Measurements from ENCODE around the gene MUC21. TPM values are rescaled to one million over a fixed set of nuclear protein-coding genes. Genes with fewer than 3 reads are reported as not detected.

Gene MUC21
- total RNA-seq, 4 donors from 2014 or later = not detected

- intact Hi-C loops (cut with DNase I) = no loop called here
- peaks cover 0 to 9% of the 10 kb centered on the region in 2 donors for H3K4me1 ChIP-seq
- H3K9me3 ChIP-seq = no peaks in the 10 kb centered on the region
- H3K27ac ChIP-seq = no peak overlapping the region
- WGBS, 2 donors = 81 to 82% methylated on average over 2 of the region's 2 CpGs
- H3K4me3 ChIP-seq (replicated peaks in 1 of 3) = no peak overlapping the region
- TF ChIP-seq POLR2A (IDR thresholded peaks at IDR 0.05) (no peak), CTCF (IDR thresholded peaks at IDR 0.05) (no peak)
- H3K27me3 ChIP-seq = no peaks in the 10 kb centered on the region
- DNase-seq = no peak
- H3K36me3 ChIP-seq = no peaks in the 10 kb centered on the region
Measured at GRCh38 chr6:30957716-30958115, 25.8 kb upstream of the MUC21 start.

GRCh38 chr6:30960907-30961673, 22.4 kb upstream of the MUC21 start:
- H3K36me3 ChIP-seq = no peaks in the 10 kb centered on the region
- H3K27ac ChIP-seq = no peak overlapping the region
- no peaks in the 10 kb centered on the region for H3K9me3 ChIP-seq
- H3K27me3 ChIP-seq = no peaks in the 10 kb centered on the region
- H3K4me1 ChIP-seq = no peaks in the 10 kb centered on the region
- TF ChIP-seq POLR2A (IDR thresholded peaks at IDR 0.05) (no peak), CTCF (IDR thresholded peaks at IDR 0.05) (no peak)
- intact Hi-C loops (cut with DNase I) = no loop called here
- H3K4me3 ChIP-seq (replicated peaks in 1 of 3) = no peak overlapping the region
- WGBS, 2 donors = 62 to 70% methylated on average over 9 of the region's 9 CpGs
- DNase-seq = no peak

GRCh38 chr6:30962716-30963115, 20.8 kb upstream of the MUC21 start:
- DNase-seq = no peak
- intact Hi-C loops (cut with DNase I) = no loop called here
- no peaks in the 10 kb centered on the region for H3K4me1 ChIP-seq
- H3K27ac ChIP-seq = no peak overlapping the region
- H3K4me3 ChIP-seq (replicated peaks in 1 of 3) = no peak overlapping the region
- H3K36me3 ChIP-seq = no peaks in the 10 kb centered on the region
- H3K27me3 ChIP-seq = no peaks in the 10 kb centered on the region
- H3K9me3 ChIP-seq = no peaks in the 10 kb centered on the region
- TF ChIP-seq CTCF (IDR thresholded peaks at IDR 0.05) = no peak
- TF ChIP-seq POLR2A (IDR thresholded peaks at IDR 0.05) = no peak

- H3K36me3 ChIP-seq = no peaks in the 10 kb centered on the region
- H3K9me3 ChIP-seq = no peaks in the 10 kb centered on the region
- no peak overlapping the region for H3K27ac ChIP-seq
- 75 to 87% methylated on average over 6 of the region's 6 CpGs for WGBS, 2 donors
- no peak for DNase-seq
- TF ChIP-seq POLR2A (IDR thresholded peaks at IDR 0.05) = no peak
- TF ChIP-seq CTCF (IDR thresholded peaks at IDR 0.05) = no peak
- H3K27me3 ChIP-seq = no peaks in the 10 kb centered on the region
- H3K4me3 ChIP-seq (replicated peaks in 1 of 3) = no peak overlapping the region
- H3K4me1 ChIP-seq = no peaks in the 10 kb centered on the region
- intact Hi-C loops (cut with DNase I) = no loop called here
Measured at GRCh38 chr6:30963641-30964040, 19.9 kb upstream of the MUC21 start.

- no peak for TF ChIP-seq POLR2A (IDR thresholded peaks at IDR 0.05)
- no peak for TF ChIP-seq CTCF (IDR thresholded peaks at IDR 0.05)
- no peak for DNase-seq
- WGBS, 2 donors = 64 to 92% methylated on average over 4 of the region's 4 CpGs
- Histone ChIP-seq H3K27ac (no peak overlapping the region), H3K4me3 (replicated peaks in 1 of 3) (no peak overlapping the region), H3K9me3 (no peaks in the 10 kb centered on the region), H3K36me3 (no peaks in the 10 kb centered on the region), H3K27me3 (no peaks in the 10 kb centered on the region), H3K4me1 (no peaks in the 10 kb centered on the region)
- intact Hi-C loops (cut with DNase I) = no loop called here
Measured at GRCh38 chr6:30964075-30964474, 19.4 kb upstream of the MUC21 start.

Data from thyroid gland (tissue), 4 donors.